Retinal pigment epithelial cell (primary cell): ENCODE data around the gene TMC4.
"Not testable (repeated sequence)": the region's sequence is repeated elsewhere in the genome, so short reads cannot be mapped to it uniquely, and the experiment has no call there.

Experiments
- DNase-seq: peaks from one replicate; pipeline ENCODE4 v3.0.0-alpha.2; 2010; ENCODE audit warnings: low read depth
- H3K4me3 ChIP-seq: 2 replicates; pipeline ENCODE4 v1.5.1; 2011; ENCODE audit warnings: mild to moderate bottlenecking, low read length, control low read depth, moderate library complexity
- TF ChIP-seq, protein P1 (sequence below): conservative IDR thresholded peaks from 2 replicates; pipeline ENCODE4 v1.5.1; 2011; ENCODE audit warnings: low read depth, low read length, control low read depth, inconsistent platforms

Gene TMC4

DNA sequence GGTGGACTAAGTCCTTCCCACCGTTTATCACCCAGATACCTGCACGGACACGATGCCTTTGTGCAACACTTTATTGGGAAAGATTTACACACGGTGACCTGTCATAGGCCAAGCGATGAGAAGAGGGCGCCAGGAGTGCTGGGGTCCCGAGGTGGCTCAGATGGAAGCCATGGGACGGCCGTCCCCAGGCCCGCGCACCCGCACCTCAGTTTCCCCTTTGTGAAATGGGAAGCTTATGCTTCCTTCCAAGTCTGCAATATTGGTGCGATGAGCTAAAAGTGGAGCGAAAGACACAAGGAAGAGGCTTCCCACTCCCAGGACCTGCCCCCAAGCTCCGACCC is 369 bp upstream of the TMC4 start:
- no peak for DNase-seq
- H3K4me3 ChIP-seq: no peak overlapping the region
- TF ChIP-seq, protein P1, sequence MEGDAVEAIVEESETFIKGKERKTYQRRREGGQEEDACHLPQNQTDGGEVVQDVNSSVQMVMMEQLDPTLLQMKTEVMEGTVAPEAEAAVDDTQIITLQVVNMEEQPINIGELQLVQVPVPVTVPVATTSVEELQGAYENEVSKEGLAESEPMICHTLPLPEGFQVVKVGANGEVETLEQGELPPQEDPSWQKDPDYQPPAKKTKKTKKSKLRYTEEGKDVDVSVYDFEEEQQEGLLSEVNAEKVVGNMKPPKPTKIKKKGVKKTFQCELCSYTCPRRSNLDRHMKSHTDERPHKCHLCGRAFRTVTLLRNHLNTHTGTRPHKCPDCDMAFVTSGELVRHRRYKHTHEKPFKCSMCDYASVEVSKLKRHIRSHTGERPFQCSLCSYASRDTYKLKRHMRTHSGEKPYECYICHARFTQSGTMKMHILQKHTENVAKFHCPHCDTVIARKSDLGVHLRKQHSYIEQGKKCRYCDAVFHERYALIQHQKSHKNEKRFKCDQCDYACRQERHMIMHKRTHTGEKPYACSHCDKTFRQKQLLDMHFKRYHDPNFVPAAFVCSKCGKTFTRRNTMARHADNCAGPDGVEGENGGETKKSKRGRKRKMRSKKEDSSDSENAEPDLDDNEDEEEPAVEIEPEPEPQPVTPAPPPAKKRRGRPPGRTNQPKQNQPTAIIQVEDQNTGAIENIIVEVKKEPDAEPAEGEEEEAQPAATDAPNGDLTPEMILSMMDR: no peak

DNA sequence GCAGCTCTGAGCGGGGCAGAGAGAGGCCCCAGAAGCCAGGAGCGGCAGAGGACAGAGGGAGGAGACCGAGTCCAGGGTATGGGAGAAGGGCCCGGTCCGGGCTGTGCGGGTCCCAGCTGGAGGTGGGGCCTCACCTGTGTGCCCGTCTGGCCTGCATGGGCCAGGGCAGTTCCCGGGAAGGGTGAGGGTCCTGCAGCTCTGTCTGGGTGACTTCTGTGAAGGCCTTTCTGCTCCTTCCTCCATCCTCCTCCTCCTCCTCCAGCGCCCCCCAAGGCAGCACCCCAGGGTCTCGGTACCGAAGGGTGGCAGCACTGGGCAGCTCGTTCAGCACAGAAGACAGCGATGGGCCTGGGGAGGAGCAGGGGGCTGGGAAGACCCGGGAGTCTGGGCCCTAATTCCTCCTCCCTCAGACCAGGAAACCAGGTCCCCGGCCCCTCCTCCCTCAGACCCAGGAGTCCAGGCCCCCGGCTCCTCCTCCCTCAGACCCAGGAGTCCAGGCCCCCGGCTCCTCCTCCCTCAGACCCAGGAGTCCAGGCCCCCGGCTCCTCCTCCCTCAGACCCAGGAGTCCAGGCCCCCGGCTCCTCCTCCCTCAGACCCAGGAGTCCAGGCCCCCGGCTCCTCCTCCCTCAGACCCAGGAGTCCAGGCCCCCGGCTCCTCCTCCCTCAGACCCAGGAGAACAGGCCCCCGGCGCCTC is 1.1 kb downstream of the TMC4 start:
- H3K4me3 ChIP-seq, DNase-seq: not testable (repeated sequence)

DNA sequence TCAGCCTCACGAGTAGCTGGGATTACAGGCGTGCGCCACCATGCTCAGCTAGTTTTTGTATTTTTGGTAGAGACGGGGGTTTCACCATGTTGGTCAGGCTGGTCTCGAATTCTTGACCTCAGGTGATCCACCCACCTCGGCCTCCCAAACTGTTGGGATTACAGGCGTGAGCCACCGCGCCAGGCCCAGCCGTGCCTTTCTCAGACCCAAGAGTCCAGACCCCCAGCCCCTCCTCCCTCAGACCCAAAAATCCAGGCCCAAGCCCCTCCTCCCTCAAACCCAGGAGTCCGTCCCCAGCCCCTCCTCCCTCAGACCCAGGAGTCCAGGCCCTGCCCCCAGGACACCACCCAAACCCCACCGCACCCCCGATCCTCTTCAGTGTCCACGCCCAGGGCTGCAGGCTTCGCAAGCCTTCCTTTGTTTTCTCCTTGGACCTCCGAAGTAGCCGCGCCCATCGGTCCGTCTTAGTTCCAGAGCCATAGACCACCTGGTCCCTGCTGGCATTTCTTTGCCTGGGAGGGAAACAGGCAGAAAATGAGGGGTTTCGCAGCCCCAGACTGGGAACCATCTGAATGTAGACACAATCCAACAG is 3.7 kb downstream of the TMC4 start:
- no peak for DNase-seq
- TF ChIP-seq, protein P1: no peak
- no peak overlapping the region for H3K4me3 ChIP-seq

DNA sequence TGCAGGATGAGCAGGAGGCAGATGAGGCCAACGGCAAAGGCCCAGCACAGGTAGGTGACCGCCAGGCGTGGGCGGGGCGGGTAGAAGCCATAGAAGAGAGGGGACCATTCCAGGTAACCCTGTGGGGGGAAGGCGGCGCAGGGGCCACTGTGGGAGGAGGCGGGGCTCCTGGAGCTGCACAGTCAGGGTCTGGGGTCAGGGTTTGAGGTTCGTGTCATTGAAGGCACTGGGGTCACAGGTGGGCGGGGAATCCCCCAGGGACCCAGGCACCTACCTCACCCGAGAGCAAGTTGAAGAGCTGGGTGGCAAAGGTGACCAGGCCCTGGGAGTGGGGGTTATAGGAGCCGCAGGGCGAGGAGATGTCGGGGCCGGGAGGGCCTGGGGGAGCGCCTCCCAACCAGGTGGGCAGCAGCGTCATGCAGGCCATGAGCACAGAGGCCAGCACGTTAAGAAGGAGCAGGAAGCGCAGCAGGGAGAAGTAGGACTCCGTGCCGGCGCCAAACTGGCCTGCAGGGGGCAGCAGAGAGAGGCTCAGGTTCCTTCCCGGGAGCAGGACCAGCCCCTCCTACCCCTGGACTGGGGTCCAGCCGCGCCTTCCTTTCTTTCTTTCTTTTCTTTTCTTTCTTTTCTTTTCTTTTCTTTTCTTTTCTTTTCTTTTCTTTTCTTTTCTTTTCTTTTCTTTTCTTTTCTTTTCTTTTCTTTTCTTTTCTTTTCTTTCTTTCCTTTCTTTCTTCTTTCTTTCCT is 4.6 kb downstream of the TMC4 start:
- TF ChIP-seq, protein P1: peak; percentile 94
- no peak overlapping the region for H3K4me3 ChIP-seq
- DNase-seq: no peak

DNA sequence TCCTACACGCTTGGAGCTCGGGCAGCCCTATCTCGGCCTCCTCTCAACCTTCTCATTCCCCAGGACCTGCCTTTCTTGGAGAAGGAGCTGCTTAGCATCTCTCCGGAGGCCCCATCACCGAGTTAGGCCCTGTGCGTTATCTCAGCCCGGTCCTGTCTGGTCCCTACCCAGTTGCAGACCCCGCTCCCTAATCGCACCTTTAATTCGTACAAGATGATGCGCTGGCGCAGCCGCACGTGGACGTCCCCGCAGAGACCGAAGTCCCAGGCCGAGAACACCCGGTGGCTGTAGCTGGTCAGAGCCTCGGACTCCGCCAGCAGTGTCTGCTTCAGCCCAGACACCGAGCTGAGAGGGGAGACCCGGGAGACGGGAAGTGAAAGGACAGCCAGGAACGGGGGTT is 7.7 kb downstream of the TMC4 start:
- DNase-seq: no peak
- H3K4me3 ChIP-seq: no peak overlapping the region
- TF ChIP-seq, protein P1: no peak

DNA sequence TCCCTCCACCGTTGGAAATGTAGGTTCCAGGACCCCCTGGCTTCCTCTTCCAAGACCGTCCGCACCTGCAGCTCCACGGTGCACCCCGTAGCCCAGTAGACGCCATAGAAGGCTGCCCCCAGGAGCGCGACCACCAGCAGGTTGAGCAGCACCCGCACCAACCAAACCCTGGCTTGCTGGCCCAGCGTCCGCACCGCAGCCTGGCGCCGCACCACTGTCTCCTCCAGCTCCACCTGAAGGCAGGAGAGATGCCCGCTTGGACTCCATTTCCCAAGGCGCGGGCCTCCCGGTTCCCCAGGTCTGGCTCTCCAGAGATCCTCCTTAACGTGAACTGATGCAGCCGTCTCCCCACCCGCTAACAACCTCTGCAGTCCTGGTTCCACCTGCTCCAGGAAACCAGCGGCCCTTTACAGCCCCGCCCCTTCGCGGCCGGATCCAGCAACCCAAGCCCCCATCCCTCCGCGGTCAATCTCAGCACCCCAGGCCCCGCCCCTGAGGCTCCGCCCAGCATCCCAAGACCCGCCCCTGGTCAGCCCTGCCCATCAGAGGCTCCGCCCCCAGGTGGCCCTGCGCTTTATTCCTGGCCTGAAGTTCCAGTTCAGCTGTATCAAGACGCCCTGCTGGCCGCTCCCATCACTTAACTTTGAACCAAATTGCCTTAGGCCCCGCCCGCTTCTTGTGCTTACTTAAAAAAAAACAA is 8.4 kb downstream of the TMC4 start:
- no peak for DNase-seq
- TF ChIP-seq, protein P1: no peak
- no peak overlapping the region for H3K4me3 ChIP-seq

DNA sequence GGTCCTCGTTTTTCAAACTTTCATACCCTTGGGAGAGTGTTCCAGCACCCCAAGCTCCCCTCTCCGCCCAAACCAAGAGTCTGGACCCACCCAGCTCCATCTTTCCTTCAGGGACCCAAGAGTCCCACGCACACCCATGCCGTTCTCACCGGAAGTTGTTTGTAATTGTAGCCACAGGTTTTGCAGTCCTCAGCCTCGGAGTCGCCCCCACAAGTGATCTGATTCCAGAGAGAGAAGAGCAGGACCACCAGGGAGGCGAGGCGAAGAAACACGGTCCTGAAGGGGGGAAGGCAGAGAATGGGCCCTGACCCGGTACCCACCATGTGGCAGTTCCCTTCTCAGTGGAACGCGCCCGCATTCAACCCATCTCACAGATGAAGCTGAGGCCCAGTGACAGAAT is 10.1 kb downstream of the TMC4 start:
- TF ChIP-seq, protein P1: no peak
- no peak overlapping the region for H3K4me3 ChIP-seq
- DNase-seq: no peak
